MM.1S (cell line): ENCODE measurements around the gene OTC.

Experiments used
- DNase-seq: peaks from one replicate; pipeline ENCODE4 v3.0.0-alpha.2; 2015
- H2AFZ ChIP-seq: fragments of 300-600 bp; sonication (generic); 2 replicates; pipeline ENCODE4 v1.6.0; 2016; ENCODE audit warnings: antibody characterized with exemption, low read length
- H3F3A ChIP-seq: fragments of 300-600 bp; sonication (generic); 2 replicates; pipeline ENCODE4 v1.6.1; 2016; ENCODE audit warnings: mild to moderate bottlenecking, antibody characterized with exemption, low read length, moderate library complexity, mixed read lengths; ENCODE audit not compliant: insufficient read depth
- H3K27ac ChIP-seq: fragments of 300-600 bp; sonication (generic); 2 replicates; pipeline ENCODE4 v1.5.1; 2016; ENCODE audit warnings: mild to moderate bottlenecking, low read length
- H3K27me3 ChIP-seq: fragments of 300-600 bp; sonication (generic); replicated peaks from 2 replicates; pipeline ENCODE4 v1.6.0; 2016; ENCODE audit warnings: low read length; ENCODE audit not compliant: insufficient read depth
- H3K36me3 ChIP-seq: fragments of 300-600 bp; sonication (generic); replicated peaks from 2 replicates; pipeline ENCODE4 v1.6.1; 2016; ENCODE audit warnings: mild to moderate bottlenecking, low read length, mixed read lengths; ENCODE audit not compliant: insufficient read depth
- H3K4me1 ChIP-seq: fragments of 300-600 bp; sonication (generic); 2 replicates; pipeline ENCODE4 v1.6.1; 2016; ENCODE audit warnings: low read length, mixed read lengths
- H3K4me2 ChIP-seq: fragments of 300-600 bp; sonication (generic); 2 replicates; pipeline ENCODE4 v1.6.0; 2016; ENCODE audit warnings: low read depth, low read length
- H3K4me3 ChIP-seq: fragments of 300-600 bp; sonication (generic); 2 replicates; pipeline ENCODE4 v1.5.1; 2016; ENCODE audit warnings: low read length, mixed read lengths
- H3K79me2 ChIP-seq: fragments of 300-600 bp; sonication (generic); 2 replicates; pipeline ENCODE4 v1.6.1; 2016; ENCODE audit warnings: mixed run types, low read length, mixed read lengths
- H3K9ac ChIP-seq: fragments of 300-600 bp; sonication (generic); 2 replicates; pipeline ENCODE4 v1.6.1; 2016; ENCODE audit warnings: low read length, mixed read lengths
- H3K9me2 ChIP-seq: fragments of 300-600 bp; sonication (generic); replicated peaks from 2 replicates; pipeline ENCODE4 v1.6.1; 2016; ENCODE audit warnings: mild to moderate bottlenecking, low read length, mixed read lengths; ENCODE audit not compliant: insufficient read depth
- H3K9me3 ChIP-seq: fragments of 300-600 bp; sonication (generic); replicated peaks from 2 replicates; pipeline ENCODE4 v1.6.1; 2016; ENCODE audit warnings: mild to moderate bottlenecking, low read length, mixed read lengths; ENCODE audit not compliant: insufficient read depth
- H4K20me1 ChIP-seq: fragments of 300-600 bp; sonication (generic); 2 replicates; pipeline ENCODE4 v1.6.1; 2016; ENCODE audit warnings: mild to moderate bottlenecking, low read length, moderate library complexity, mixed read lengths; ENCODE audit not compliant: insufficient read depth
- EZH2 ChIP-seq: fragments of 300-600 bp; sonication (generic); optimal IDR thresholded peaks from 2 replicates; pipeline ENCODE3; 2017; ENCODE audit warnings: low read depth, mild to moderate bottlenecking, antibody characterized with exemption, low read length, mixed read lengths
- EZH2phosphoT487 ChIP-seq: fragments of 300-600 bp; sonication (generic); IDR thresholded peaks from 2 replicates; pipeline ENCODE4 v1.6.1; 2018; ENCODE audit warnings: antibody characterized with exemption, low read length
- TF ChIP-seq, protein P1 (sequence below): fragments of 300-600 bp; sonication (generic); IDR thresholded peaks from 2 replicates; pipeline ENCODE4 v1.5.1; 2016; ENCODE audit warnings: antibody characterized with exemption, low read length, mixed read lengths

The OTC gene

DNA sequence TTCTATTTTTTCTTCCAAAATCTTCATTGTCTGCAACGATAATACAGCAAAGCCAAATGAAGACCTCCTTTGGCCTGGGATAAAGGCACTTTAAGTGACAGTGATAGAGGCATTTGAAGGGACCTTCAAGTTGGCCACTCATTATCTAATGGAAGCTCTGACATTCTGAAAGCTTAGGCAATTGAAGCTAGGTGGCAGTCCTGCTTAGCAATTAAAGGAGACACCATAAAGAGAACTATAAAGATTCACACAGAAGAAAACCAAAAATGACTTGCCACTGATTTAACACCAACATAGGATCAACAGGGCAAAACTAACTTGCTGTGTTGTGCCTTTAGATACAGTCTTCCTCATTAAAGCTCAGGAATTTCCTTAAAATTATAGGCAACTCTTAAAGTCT, 105.7 kb downstream of the OTC start:
- H2AFZ ChIP-seq, result no peak overlapping the region
- no peaks in the 10 kb centered on the region for H3K79me2 ChIP-seq
- peaks cover 8% of the 10 kb centered on the region; the same call in 1 of the 2 replicates for H3K4me1 ChIP-seq
- no peaks in the 10 kb centered on the region for H3K9me3 ChIP-seq
- H3F3A ChIP-seq, result no peaks in the 10 kb centered on the region
- no peaks in the 10 kb centered on the region for H4K20me1 ChIP-seq
- no peaks in the 10 kb centered on the region for H3K9me2 ChIP-seq
- no peak overlapping the region for H3K27ac ChIP-seq
- H3K36me3 ChIP-seq, result no peaks in the 10 kb centered on the region
- no peak overlapping the region for H3K9ac ChIP-seq
- H3K4me2 ChIP-seq, result no peak overlapping the region
- DNase-seq, result peak; percentile 16
- no peak overlapping the region for H3K4me3 ChIP-seq
- no peaks in the 10 kb centered on the region for H3K27me3 ChIP-seq
- TF ChIP-seq, protein P1, sequence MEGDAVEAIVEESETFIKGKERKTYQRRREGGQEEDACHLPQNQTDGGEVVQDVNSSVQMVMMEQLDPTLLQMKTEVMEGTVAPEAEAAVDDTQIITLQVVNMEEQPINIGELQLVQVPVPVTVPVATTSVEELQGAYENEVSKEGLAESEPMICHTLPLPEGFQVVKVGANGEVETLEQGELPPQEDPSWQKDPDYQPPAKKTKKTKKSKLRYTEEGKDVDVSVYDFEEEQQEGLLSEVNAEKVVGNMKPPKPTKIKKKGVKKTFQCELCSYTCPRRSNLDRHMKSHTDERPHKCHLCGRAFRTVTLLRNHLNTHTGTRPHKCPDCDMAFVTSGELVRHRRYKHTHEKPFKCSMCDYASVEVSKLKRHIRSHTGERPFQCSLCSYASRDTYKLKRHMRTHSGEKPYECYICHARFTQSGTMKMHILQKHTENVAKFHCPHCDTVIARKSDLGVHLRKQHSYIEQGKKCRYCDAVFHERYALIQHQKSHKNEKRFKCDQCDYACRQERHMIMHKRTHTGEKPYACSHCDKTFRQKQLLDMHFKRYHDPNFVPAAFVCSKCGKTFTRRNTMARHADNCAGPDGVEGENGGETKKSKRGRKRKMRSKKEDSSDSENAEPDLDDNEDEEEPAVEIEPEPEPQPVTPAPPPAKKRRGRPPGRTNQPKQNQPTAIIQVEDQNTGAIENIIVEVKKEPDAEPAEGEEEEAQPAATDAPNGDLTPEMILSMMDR, result peak; percentile 41
- TF ChIP-seq EZH2, result no peak

DNA sequence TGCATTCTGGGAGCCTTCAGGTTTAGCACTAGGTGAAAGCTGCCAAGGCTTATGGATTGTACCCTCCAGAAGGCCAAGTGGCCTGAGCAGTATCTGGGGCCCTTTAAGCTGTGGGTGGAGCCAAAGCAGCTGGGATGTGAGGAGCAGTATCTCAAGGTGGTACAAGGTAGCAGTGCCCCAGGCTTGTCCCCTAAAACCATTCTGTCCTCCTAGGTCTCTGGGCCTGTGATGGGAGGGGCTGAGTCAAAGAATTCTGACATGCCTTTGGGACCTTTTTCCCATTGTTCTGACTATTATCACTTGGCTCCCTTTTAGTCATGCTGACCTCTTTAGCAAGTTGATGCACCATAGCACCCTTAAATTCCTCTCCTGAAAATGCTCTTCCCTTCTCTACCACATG, 109.9 kb downstream of the OTC start:
- no peaks in the 10 kb centered on the region for H4K20me1 ChIP-seq
- H3K36me3 ChIP-seq, result no peaks in the 10 kb centered on the region
- no peaks in the 10 kb centered on the region for H3K79me2 ChIP-seq
- H3K27ac ChIP-seq, result no peak overlapping the region
- H3K4me2 ChIP-seq, result no peak overlapping the region
- no peak overlapping the region for H2AFZ ChIP-seq
- H3K27me3 ChIP-seq, result no peaks in the 10 kb centered on the region
- TF ChIP-seq EZH2 (no peak), EZH2phosphoT487 (no peak)
- TF ChIP-seq, protein P1, result no peak
- peaks cover 8% of the 10 kb centered on the region; the same call in 1 of the 2 replicates for H3K4me1 ChIP-seq
- no peak for DNase-seq
- no peaks in the 10 kb centered on the region for H3F3A ChIP-seq
- H3K9me2 ChIP-seq, result no peaks in the 10 kb centered on the region
- H3K4me3 ChIP-seq, result no peak overlapping the region
- H3K9ac ChIP-seq, result no peak overlapping the region
- H3K9me3 ChIP-seq, result no peaks in the 10 kb centered on the region

DNA sequence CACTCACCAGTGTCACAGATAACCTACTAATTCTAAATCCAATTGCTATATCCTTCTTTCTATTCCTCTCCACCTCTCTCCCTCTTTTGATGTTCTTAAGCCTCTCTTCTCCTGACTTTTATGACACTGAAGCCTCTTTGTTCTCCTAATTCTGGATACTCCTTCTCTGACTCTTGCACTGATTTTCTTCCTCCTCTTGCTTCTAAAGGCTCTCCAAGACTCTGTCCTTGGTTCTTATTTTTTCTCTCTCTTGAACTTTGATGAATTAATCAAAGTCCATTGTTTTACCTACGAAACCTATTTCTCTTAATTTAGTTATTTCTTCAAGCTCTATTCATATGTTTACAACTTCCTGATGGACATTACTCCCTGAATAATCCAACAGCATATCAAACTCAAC, 113.3 kb downstream of the OTC start:
- no peak overlapping the region for H2AFZ ChIP-seq
- H3K36me3 ChIP-seq, result no peaks in the 10 kb centered on the region
- no peaks in the 10 kb centered on the region for H3K27me3 ChIP-seq
- H4K20me1 ChIP-seq, result no peaks in the 10 kb centered on the region
- H3K4me3 ChIP-seq, result no peak overlapping the region
- TF ChIP-seq EZH2 (no peak), EZH2phosphoT487 (no peak)
- TF ChIP-seq, protein P1, result no peak
- H3K9ac ChIP-seq, result no peak overlapping the region
- H3K4me1 ChIP-seq, result no peaks in the 10 kb centered on the region
- H3K27ac ChIP-seq, result no peak overlapping the region
- H3K9me2 ChIP-seq, result no peaks in the 10 kb centered on the region
- no peaks in the 10 kb centered on the region for H3K79me2 ChIP-seq
- no peaks in the 10 kb centered on the region for H3K9me3 ChIP-seq
- no peak for DNase-seq
- no peak overlapping the region for H3K4me2 ChIP-seq
- H3F3A ChIP-seq, result no peaks in the 10 kb centered on the region
